D721Med (cell line): ENCODE data around the gene RALGPS1.

ENCODE experiments used
- DNase-seq: peaks from one replicate; pipeline ENCODE4 v3.0.0; 2011; ENCODE audit warnings: low spot score; ENCODE audit not compliant: insufficient read length
- FAIRE-seq: peaks from 2 replicates; lab custom pipeline; 2011; peaks lifted over from hg19 to GRCh38; lab: Jason Lieb, UNC
- CTCF ChIP-seq: IDR thresholded peaks from 2 replicates; pipeline ENCODE4 v1.5.1; 2012; ENCODE audit warnings: mild to moderate bottlenecking, control low read depth; ENCODE audit not compliant: insufficient read depth; ENCODE audit errors: missing control alignments

The RALGPS1 gene

DNA sequence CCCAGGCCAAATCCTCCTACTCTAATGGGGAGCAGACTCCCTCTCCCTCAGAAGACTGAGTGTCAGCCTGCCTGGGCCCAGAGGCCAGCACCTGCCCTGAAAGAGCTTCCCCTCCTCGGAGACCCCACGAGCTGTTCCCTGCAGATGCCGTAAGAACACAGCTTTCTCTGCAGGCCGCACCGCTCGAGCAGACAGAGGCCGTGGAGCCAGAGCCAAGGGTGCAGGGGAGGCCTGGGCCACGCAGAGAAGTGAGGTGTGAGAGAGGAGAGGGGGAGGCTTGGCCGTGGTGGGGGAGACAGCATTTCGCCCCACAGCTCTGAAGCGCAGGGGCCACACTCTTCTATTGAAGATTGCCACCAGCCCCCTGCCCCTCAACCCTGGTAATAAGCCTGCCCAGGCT lies 287.1 kb downstream of the RALGPS1 start:
- FAIRE-seq = no peak
- TF ChIP-seq CTCF = no peak
- DNase-seq = no peak

DNA sequence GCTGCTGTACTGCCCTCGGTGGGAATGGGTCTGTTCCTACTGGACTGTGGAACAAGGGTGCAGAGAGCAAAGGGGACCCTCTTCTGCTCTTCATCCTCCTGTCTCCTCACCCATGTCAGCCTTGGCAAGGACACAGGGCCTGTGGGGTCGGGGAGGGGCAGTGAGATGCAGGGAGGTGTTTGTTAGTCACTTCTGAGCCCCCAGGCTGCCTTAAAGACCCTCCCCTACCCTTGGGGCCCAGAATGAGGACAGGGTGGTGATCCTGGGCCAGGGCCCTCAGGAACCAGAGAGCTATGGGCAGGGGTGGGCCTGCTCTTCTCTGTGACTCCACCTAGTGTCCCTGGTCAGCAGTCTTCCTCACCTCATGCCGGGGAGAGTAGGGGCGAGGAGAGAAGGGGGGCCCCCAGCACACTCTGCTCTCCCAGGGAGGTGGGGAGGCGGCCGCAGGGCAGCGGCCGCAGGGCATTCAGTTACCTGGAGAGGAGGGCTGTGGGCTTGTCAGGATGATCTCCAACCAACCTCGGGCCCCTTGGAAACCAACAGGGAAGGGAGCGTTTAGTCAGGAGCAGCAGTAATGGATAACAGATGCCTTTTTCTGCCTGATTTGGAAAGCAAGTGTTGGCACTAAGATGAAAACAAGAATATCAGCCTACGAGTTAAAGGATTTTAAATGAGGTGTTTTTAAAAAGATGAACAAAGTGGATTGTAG lies 288.0 kb downstream of the RALGPS1 start:
- DNase-seq (no peak), FAIRE-seq (no peak)

DNA sequence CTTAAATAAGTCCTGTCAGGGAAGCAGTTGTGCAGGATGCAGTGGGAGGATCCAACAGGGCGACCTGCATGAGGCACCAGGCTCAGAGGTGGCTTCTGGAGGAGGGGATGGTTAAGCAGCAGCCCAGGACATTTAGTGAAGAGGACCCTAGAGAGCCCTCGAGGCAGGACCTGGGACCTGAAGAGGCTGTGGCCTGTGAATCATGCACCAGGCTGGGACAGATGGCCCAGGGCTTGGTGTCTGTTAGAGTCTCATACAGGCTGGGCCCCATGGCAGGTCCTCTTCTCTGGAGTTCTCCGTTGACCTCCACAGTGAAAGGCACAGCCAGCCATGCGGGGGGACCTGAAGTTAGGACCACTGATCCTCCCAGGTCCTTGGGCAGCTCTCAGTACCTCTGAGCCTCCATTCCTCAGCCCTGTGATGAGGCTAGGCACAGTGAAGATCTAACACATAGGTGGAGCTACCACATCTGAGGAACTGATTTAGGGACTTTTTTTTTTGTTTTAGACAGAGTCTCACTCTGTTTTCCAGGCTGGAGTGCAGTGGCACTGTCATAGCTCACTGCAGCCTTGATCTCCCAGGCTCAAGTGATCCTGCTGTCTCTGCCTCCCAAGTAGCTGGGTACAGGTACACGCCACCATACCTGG lies 289.2 kb downstream of the RALGPS1 start:
- DNase-seq (no peak), FAIRE-seq (no peak)
- no peak for TF ChIP-seq CTCF

More for the DNA sequence above, 288.0 kb downstream of the RALGPS1 start:
- TF ChIP-seq CTCF = no peak

DNA sequence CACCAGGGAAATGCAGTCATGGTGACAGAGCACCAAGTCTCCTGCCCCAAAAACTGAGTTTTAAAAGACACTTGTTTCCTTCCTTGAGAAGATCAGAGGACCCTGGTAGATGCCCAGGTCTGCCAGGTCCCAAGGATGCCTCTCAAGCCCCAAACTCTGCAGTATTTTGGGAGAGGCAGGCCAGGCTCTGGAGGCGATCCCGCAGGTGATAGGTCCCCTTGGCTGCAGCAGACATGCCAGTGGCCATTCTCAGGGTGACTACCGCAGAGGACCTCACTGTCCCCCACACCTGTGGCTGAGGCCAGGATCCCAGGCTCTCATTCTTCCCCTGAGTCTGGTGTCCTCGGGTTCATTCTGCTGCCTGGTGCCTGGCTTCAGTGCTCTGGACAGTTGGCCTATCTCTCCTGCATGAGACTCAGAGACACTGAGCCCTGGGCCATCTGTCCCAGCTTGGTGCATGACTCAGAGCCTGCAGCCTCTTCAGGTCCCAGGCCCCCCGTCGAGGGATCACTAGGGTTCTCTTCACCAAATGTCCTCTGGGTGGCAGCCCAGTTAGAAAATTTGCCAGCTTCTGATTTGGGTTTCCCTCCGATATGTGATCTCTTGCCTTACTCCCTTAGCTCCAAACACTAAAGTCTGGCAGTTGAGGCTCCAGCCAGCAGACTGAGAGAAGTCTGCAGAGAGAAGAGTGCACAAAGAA lies 290.3 kb downstream of the RALGPS1 start:
- FAIRE-seq (no peak), DNase-seq (no peak)
- peak; percentile 56 for TF ChIP-seq CTCF

DNA sequence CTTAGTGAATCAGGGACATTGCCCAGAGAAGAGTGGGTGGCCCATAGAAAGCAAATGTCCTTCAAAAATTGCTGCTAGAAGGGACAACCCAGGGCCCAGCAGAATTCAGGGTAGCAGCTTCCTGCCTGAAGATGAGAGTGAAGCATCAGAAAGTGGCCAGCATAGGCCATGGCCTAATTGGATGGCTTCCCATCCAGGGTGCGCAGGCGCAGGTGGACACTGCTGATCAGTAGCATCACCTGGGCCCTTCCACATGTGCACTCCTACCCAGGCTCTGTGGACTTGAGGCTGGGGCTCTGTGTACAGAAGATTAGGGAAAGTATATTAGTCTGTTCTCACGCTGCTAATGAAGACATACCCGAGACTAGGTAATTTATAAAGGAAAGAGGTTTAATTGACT lies 291.4 kb downstream of the RALGPS1 start:
- DNase-seq = no peak
- no peak for TF ChIP-seq CTCF
- no peak for FAIRE-seq

GRCh38 chr9:127206666-127207065 lies 292.1 kb downstream of the RALGPS1 start:
- no peak for TF ChIP-seq CTCF
- no peak for FAIRE-seq
- DNase-seq = no peak
